ENCODE data around the gene IRAK3. TPM values are rescaled to one million over a fixed set of nuclear protein-coding genes. Genes with fewer than 3 reads are reported as not detected.
A peak's percentile ranks its signal among the peaks of the same experiment; 100 is the strongest.

The IRAK3 gene
- total RNA-seq, 4 donors from 2014 or later, result 5.6 to 13.8 (median 6.7) TPM

- H3K4me3 ChIP-seq, result peak overlapping the region in 3 of 4 donors; percentile 42 to 47 (median 47)
- in situ Hi-C loops (cut with MboI; ENCODE audit: low pct_ligation_motif_present in 1 of 4, low pct_unique_long_range_greater_than_20kb in 1 of 4, low sequenced_read_pairs in 3 of 4), result no loop called here
- no peak for DNase-seq
- no peaks in the 10 kb centered on the region for H3K36me3 ChIP-seq
- WGBS, 2 donors (ENCODE audit: low coverage in 1 of 2), result 63 to 73% methylated on average over 6 of the region's 6 CpGs
- H3K27me3 ChIP-seq, result peaks cover 24% of the 10 kb centered on the region
- no peaks in the 10 kb centered on the region for H3K9me3 ChIP-seq
- peaks cover 0 to 6% (median 4%) of the 10 kb centered on the region in 4 donors for H3K4me1 ChIP-seq
- intact Hi-C loops (cut with DNase I; ENCODE audit: low total_unique reads), result loop anchor here (10.0 kb wide), 1 partner anchor 315 kb away; no protein-coding TSS in a partner anchor
- TF ChIP-seq POLR2A (IDR thresholded peaks at IDR 0.05), result no peak
- no peak for TF ChIP-seq EP300 (IDR thresholded peaks at IDR 0.05; ENCODE audit: low read depth)
- no peak for TF ChIP-seq CTCF (IDR thresholded peaks at IDR 0.05)
- no peak for TF ChIP-seq POLR2AphosphoS5 (IDR thresholded peaks at IDR 0.05)
- peak overlapping the region; percentile 70 to 81 (median 77) for H3K27ac ChIP-seq
These were observed 875 bp downstream of the IRAK3 start for GRCh38 chr12:66189889-66190288.

GRCh38 chr12:66190519-66191370 is 1.7 kb downstream of the IRAK3 start:
- Histone ChIP-seq H3K4me3 (peak overlapping the region in 2 of 4 donors; percentile 42 to 47), H3K27ac (peak overlapping the region in 3 of 4 donors; percentile 77 to 81 (median 77))

GRCh38 chr12:66191547-66192126 is 2.6 kb downstream of the IRAK3 start:
- H3K4me1 ChIP-seq, result peaks cover 0 to 6% (median 4%) of the 10 kb centered on the region in 4 donors
- in situ Hi-C loops (cut with MboI; ENCODE audit: low pct_ligation_motif_present in 1 of 4, low pct_unique_long_range_greater_than_20kb in 1 of 4, low sequenced_read_pairs in 3 of 4) (no loop called here), intact Hi-C loops (cut with DNase I; ENCODE audit: low total_unique reads) (loop anchor here (10.0 kb wide), 1 partner anchor 317 kb away; no protein-coding TSS in a partner anchor)
- TF ChIP-seq POLR2A (IDR thresholded peaks at IDR 0.05) (no peak), EP300 (IDR thresholded peaks at IDR 0.05; ENCODE audit: low read depth) (no peak), POLR2AphosphoS5 (IDR thresholded peaks at IDR 0.05) (no peak), CTCF (IDR thresholded peaks at IDR 0.05) (no peak)
- H3K36me3 ChIP-seq, result no peaks in the 10 kb centered on the region
- no peak overlapping the region for H3K4me3 ChIP-seq
- H3K9me3 ChIP-seq, result no peaks in the 10 kb centered on the region
- no peak overlapping the region for H3K27ac ChIP-seq
- WGBS, 2 donors (ENCODE audit: low coverage in 1 of 2), result 72 to 82% methylated on average over 5 to 7 of the region's 7 CpGs
- no peak for DNase-seq
- peaks cover 17% of the 10 kb centered on the region for H3K27me3 ChIP-seq

More at GRCh38 chr12:66190519-66191370, 1.7 kb downstream of the IRAK3 start:
- H3K9me3 ChIP-seq, result no peaks in the 10 kb centered on the region
- 78 to 80% methylated on average over 1 of the region's 1 CpG for WGBS, 2 donors (ENCODE audit: low coverage in 1 of 2)
- in situ Hi-C loops (cut with MboI; ENCODE audit: low pct_ligation_motif_present in 1 of 4, low pct_unique_long_range_greater_than_20kb in 1 of 4, low sequenced_read_pairs in 3 of 4), result no loop called here
- intact Hi-C loops (cut with DNase I; ENCODE audit: low total_unique reads), result loop anchor here (10.0 kb wide), 1 partner anchor 316 kb away; no protein-coding TSS in a partner anchor
- DNase-seq, result no peak
- TF ChIP-seq POLR2A (IDR thresholded peaks at IDR 0.05) (no peak), EP300 (IDR thresholded peaks at IDR 0.05; ENCODE audit: low read depth) (no peak), CTCF (IDR thresholded peaks at IDR 0.05) (no peak), POLR2AphosphoS5 (IDR thresholded peaks at IDR 0.05) (no peak)
- peaks cover 18% of the 10 kb centered on the region for H3K27me3 ChIP-seq
- no peaks in the 10 kb centered on the region for H3K36me3 ChIP-seq
- H3K4me1 ChIP-seq, result peaks cover 0 to 6% (median 4%) of the 10 kb centered on the region in 4 donors

- intact Hi-C loops (cut with DNase I; ENCODE audit: low total_unique reads), result loop anchor here (10.0 kb wide), 1 partner anchor 319 kb away; no protein-coding TSS in a partner anchor
- in situ Hi-C loops (cut with MboI; ENCODE audit: low pct_ligation_motif_present in 1 of 4, low pct_unique_long_range_greater_than_20kb in 1 of 4, low sequenced_read_pairs in 3 of 4), result no loop called here
- peaks cover 0 to 4% (median under 1%) of the 10 kb centered on the region in 4 donors for H3K4me1 ChIP-seq
- no peaks in the 10 kb centered on the region for H3K36me3 ChIP-seq
- no peak for DNase-seq
- H3K4me3 ChIP-seq, result no peak overlapping the region
- H3K9me3 ChIP-seq, result no peaks in the 10 kb centered on the region
- WGBS, 2 donors (ENCODE audit: low coverage in 1 of 2), result 87 to 91% methylated on average over 1 to 2 of the region's 2 CpGs
- peaks cover 9% of the 10 kb centered on the region for H3K27me3 ChIP-seq
- TF ChIP-seq POLR2AphosphoS5 (IDR thresholded peaks at IDR 0.05) (no peak), EP300 (IDR thresholded peaks at IDR 0.05; ENCODE audit: low read depth) (no peak), CTCF (IDR thresholded peaks at IDR 0.05) (no peak), POLR2A (IDR thresholded peaks at IDR 0.05) (no peak)
- no peak overlapping the region for H3K27ac ChIP-seq
These were observed 5.1 kb downstream of the IRAK3 start for GRCh38 chr12:66194122-66194521.
